Urothelium cell line (cell line): ENCODE measurements around the gene PDSS2.
A peak's percentile ranks its signal among the peaks of the same experiment; 100 is the strongest.
"Not testable (repeated sequence)": the region's sequence is repeated elsewhere in the genome, so short reads cannot be mapped to it uniquely, and the experiment has no call there.

Experiments used
- DNase-seq: peaks from one replicate; pipeline ENCODE4 v3.0.0; 2011; ENCODE audit warnings: low spot score, mixed read lengths
- FAIRE-seq: peaks from 2 replicates; lab custom pipeline; 2011; peaks lifted over from hg19 to GRCh38; lab: Jason Lieb, UNC

Gene PDSS2

GRCh38 chr6:107459283-107460082 is at the start of gene PDSS2:
TSS of gene PDSS2 (minus strand) at chr6:107459564. CDS start at chr6:107459285, 279 bp downstream.
- DNase-seq (peak; percentile 91), FAIRE-seq (no peak)

GRCh38 chr6:107506145-107506544 is 46.8 kb upstream of the PDSS2 start:
- FAIRE-seq = no peak
- DNase-seq = no peak

- no peak for DNase-seq
- no peak for FAIRE-seq
Measured at GRCh38 chr6:107504270-107505026, 45.1 kb upstream of the PDSS2 start.

- DNase-seq (no peak), FAIRE-seq (no peak)
Measured at GRCh38 chr6:107496892-107497684, 37.7 kb upstream of the PDSS2 start.

GRCh38 chr6:107495971-107496370 is 36.6 kb upstream of the PDSS2 start:
- DNase-seq (no peak), FAIRE-seq (no peak)

GRCh38 chr6:107495196-107495643 is 35.9 kb upstream of the PDSS2 start:
- no peak for FAIRE-seq
- no peak for DNase-seq

- FAIRE-seq (no peak), DNase-seq (peak; percentile 5)
Measured at GRCh38 chr6:107493158-107494057, 34.0 kb upstream of the PDSS2 start.

- no peak for DNase-seq
- no peak for FAIRE-seq
Measured at GRCh38 chr6:107491760-107492660, 32.6 kb upstream of the PDSS2 start.

GRCh38 chr6:107491138-107491609 is 31.8 kb upstream of the PDSS2 start:
- DNase-seq (peak; percentile 29), FAIRE-seq (no peak)

- DNase-seq = peak; percentile 2
- FAIRE-seq = no peak
Measured at GRCh38 chr6:107490566-107491137, 31.3 kb upstream of the PDSS2 start.

- DNase-seq (peak; percentile 48), FAIRE-seq (no peak)
Measured at GRCh38 chr6:107489636-107490565, 30.5 kb upstream of the PDSS2 start, which contains the start of gene SOBP. TSS of gene SOBP (plus strand) at chr6:107490117. CDS start at chr6:107490617, 500 bp downstream.

GRCh38 chr6:107488875-107489635 is 29.7 kb upstream of the PDSS2 start:
- DNase-seq (peak; percentile 41), FAIRE-seq (no peak)

- DNase-seq (no peak), FAIRE-seq (no peak)
Measured at GRCh38 chr6:107488174-107488874, 29.0 kb upstream of the PDSS2 start.

GRCh38 chr6:107485157-107485556 is 25.8 kb upstream of the PDSS2 start:
- FAIRE-seq (no peak), DNase-seq (no peak)

- DNase-seq (no peak), FAIRE-seq (no peak)
Measured at GRCh38 chr6:107479089-107479690, 19.8 kb upstream of the PDSS2 start.

- not testable (repeated sequence) for FAIRE-seq, DNase-seq
Measured at GRCh38 chr6:107475826-107476225, 16.5 kb upstream of the PDSS2 start.
